K562 (cell line): Measurements from ENCODE around the gene HES5. TPM values are rescaled to one million over a fixed set of nuclear protein-coding genes. Genes with fewer than 3 reads are reported as not detected.

ENCODE experiments used
- ATAC-seq: fragments of 200-7000 bp; cut with Tn5 transposase; 3 replicates; pipeline ENCODE4 v1.9.1; 2020; ENCODE audit warnings: moderate library complexity
- BruUV-seq: library from RNA; stranded (reverse); fragments of 400-500 nt; replicated peaks from 2 replicates; lab custom pipeline; 2021; lab: Mats Ljungman, UMichigan
- CTCF ChIA-PET: fragments of 300-600 bp; formaldehyde crosslinking; extraction: SDS; loops from one replicate; lab custom pipeline; 2021; ENCODE audit warnings: low intra/inter-chr PET ratio; lab: Yijun Ruan, JAX
- POLR2A ChIA-PET: fragments of 300-600, 350-650 bp; sonication (Branson Sonifier 250); formaldehyde crosslinking; extraction: SDS; loops from one replicate; lab custom pipeline; 2021; ENCODE audit warnings: antibody characterized with exemption, inconsistent platforms; lab: Yijun Ruan, JAX
- DNase-seq, 4 experiments: peaks; one replicate each; pipeline versions ENCODE4 v3.0.0 to v3.0.0-alpha.2; 2011 to 2018; ENCODE audit warnings: low spot score in 3 of 4, mixed read lengths in 3 of 4; ENCODE audit errors: extremely low read depth in 1 of 4
- FAIRE-seq: peaks from 2 replicates; lab custom pipeline; 2011; peaks lifted over from hg19 to GRCh38; lab: Jason Lieb, UNC
- H2AFZ ChIP-seq: 2 replicates; pipeline ENCODE4 v1.6.0; 2011; ENCODE audit warnings: low read depth, low read length, control low read depth, inconsistent platforms
- H3K27ac ChIP-seq: fragments of 200-600 bp; 3 replicates; pipeline ENCODE4 v1.8.0; 2011; ENCODE audit warnings: low read depth, mild to moderate bottlenecking, control low read depth, inconsistent platforms, low read length, moderate library complexity, mixed read lengths; ENCODE audit errors: extremely low read depth
- H3K27me3 ChIP-seq, 2 experiments: fragments of 300-600 bp in 1 of 2; 2 replicates in 1 of 2; 3 replicates in 1 of 2; pipeline versions ENCODE4 v1.6.0 to v1.8.0; 2011; ENCODE audit warnings: inconsistent platforms in 2 of 2, low read length in 2 of 2, mild to moderate bottlenecking in 1 of 2, mixed read lengths in 1 of 2, moderate library complexity in 1 of 2; ENCODE audit not compliant: control insufficient read depth in 2 of 2, insufficient read depth in 2 of 2
- H3K36me3 ChIP-seq: fragments of 300-600 bp; 3 replicates; pipeline ENCODE4 v1.8.0; 2011; ENCODE audit warnings: mild to moderate bottlenecking, low read length, inconsistent platforms; ENCODE audit not compliant: control insufficient read depth, insufficient read depth
- H3K4me1 ChIP-seq, 2 experiments: fragments of 200-600 bp in 1 of 2; replicated peaks in 1 of 2; 2 replicates in 1 of 2; 3 replicates in 1 of 2; pipeline versions ENCODE4 v1.5.1 to v1.8.0; 2011; ENCODE audit warnings: inconsistent platforms in 2 of 2, low read length in 2 of 2, mild to moderate bottlenecking in 1 of 2, mixed read lengths in 1 of 2, moderate library complexity in 1 of 2; ENCODE audit not compliant: control insufficient read depth in 2 of 2, insufficient read depth in 2 of 2
- H3K4me2 ChIP-seq: 2 replicates; pipeline ENCODE4 v1.6.1; 2011; ENCODE audit warnings: low read length, control low read depth, inconsistent platforms, mixed read lengths; ENCODE audit not compliant: insufficient read depth
- H3K4me3 ChIP-seq: fragments of 200-600 bp; sonication (generic), shearing (Covaris generic); 2 replicates; pipeline ENCODE4 v1.5.1; 2016; ENCODE audit warnings: control low read depth, inconsistent platforms
- H3K79me2 ChIP-seq: fragments of 200-600 bp; 3 replicates; pipeline ENCODE4 v1.8.0; 2011; ENCODE audit warnings: low read length, inconsistent platforms; ENCODE audit not compliant: control insufficient read depth, insufficient read depth
- H3K9ac ChIP-seq, 2 experiments: 2 replicates each; pipeline versions ENCODE4 v1.6.0 to v1.6.1; 2011; ENCODE audit warnings: low read depth in 2 of 2, low read length in 2 of 2, control low read depth in 1 of 2, inconsistent platforms in 1 of 2, mild to moderate bottlenecking in 1 of 2, mixed read lengths in 1 of 2; ENCODE audit not compliant: insufficient read depth in 1 of 2
- H3K9me1 ChIP-seq: one replicate; pipeline ENCODE4 v1.6.0; 2011; ENCODE audit warnings: inconsistent platforms, mild to moderate bottlenecking, low read length, moderate library complexity; ENCODE audit not compliant: control insufficient read depth, insufficient read depth
- H3K9me3 ChIP-seq: replicated peaks from 2 replicates; pipeline ENCODE4 v1.5.1; 2011; ENCODE audit warnings: low read depth, low read length, inconsistent platforms; ENCODE audit not compliant: control insufficient read depth, insufficient read depth
- H4K20me1 ChIP-seq: replicated peaks from 2 replicates; pipeline ENCODE4 v1.6.1; 2011; ENCODE audit warnings: low read length, inconsistent platforms, mixed read lengths; ENCODE audit not compliant: control insufficient read depth, insufficient read depth
- E2F4 ChIP-seq: sonication (generic); formaldehyde crosslinking; IDR thresholded peaks from 2 replicates; pipeline ENCODE4 v1.8.0; 2022; ENCODE audit warnings: mild to moderate bottlenecking, low read depth, missing genetic modification reagents
- KDM4B ChIP-seq, 2 experiments: fragments of 450-650 bp in 1 of 2; sonication (generic) in 1 of 2; IDR thresholded peaks; 2 replicates each; pipeline ENCODE4 v1.6.1; 2016 to 2017; ENCODE audit warnings: borderline replicate concordance in 2 of 2, antibody characterized with exemption in 1 of 2, low read depth in 1 of 2, mild to moderate bottlenecking in 1 of 2
- POLR2G ChIP-seq: fragments of 200-400 bp; formaldehyde crosslinking; IDR thresholded peaks from 2 replicates; pipeline ENCODE4 v1.6.1; 2017; ENCODE audit warnings: low read depth, mild to moderate bottlenecking, antibody characterized with exemption, low read length, moderate library complexity
- RBFOX2 ChIP-seq: fragments of 200-400 bp; formaldehyde crosslinking; IDR thresholded peaks from 2 replicates; pipeline ENCODE4 v1.6.1; 2017; ENCODE audit warnings: low read depth, mild to moderate bottlenecking, low read length, moderate library complexity
- WGBS: fragments of 100-300 bp; shearing (Covaris generic); methylation state at CpG from one replicate; pipeline ENCODE4 v1.1.6; 2016; ENCODE audit warnings: low coverage, mixed read lengths; ENCODE audit not compliant: insufficient coverage; ENCODE audit errors: missing lambda C conversion rate; 5-methylcytosine and 5-hydroxymethylcytosine counted together
- in situ Hi-C: fragments of 300-500 bp; cut with MboI; formaldehyde crosslinking; loops from 4 replicates; pipeline ENCODE4 v1.15.0; 2018; ENCODE audit warnings: inconsistent platforms, mixed read lengths
- intact Hi-C: fragments of 100-400 bp; cut with micrococcal nuclease; formaldehyde crosslinking; loops from 2 replicates; pipeline ENCODE4 v1.14.2; 2022
- polyA plus RNA-seq, 8 experiments: library from polyadenylated mRNA; depleted of rRNA in 4 of 8; stranded (reverse) in 5 of 8; unstranded in 3 of 8; fragments of >200 nt; fragmentation: Nextera tagmentation in 2 of 8; fragmentation: Illumina TruSeq in 1 of 8; extraction: Ambion mirVana in 2 of 8; extraction: Trizol in 1 of 8; gene quantifications; 2 replicates each; pipeline versions ENCODE4 v1.2.1 to v1.2.3, GENCODE V29; 2011 to 2014; ENCODE audit warnings: inconsistent platforms in 1 of 8, missing spikeins in 1 of 8
- total RNA-seq, 7 experiments: library from RNA; depleted of rRNA in 6 of 7; stranded (reverse); fragments of >200 nt in 6 of 7; fragmentation: Illumina TruSeq in 2 of 7; extraction: Trizol in 2 of 7; gene quantifications; 2 replicates each; pipeline versions ENCODE4 v1.2.1 to v1.2.3, GENCODE V29; 2011 to 2021; ENCODE audit warnings: low replicate concordance in 1 of 7

Gene HES5
- total and polyA plus RNA-seq, 9 of the 15 experiments (the other 6 are each of a cell fraction or from before 2014, with no cell fraction given), result not detected

GRCh38 chr1:2520206-2520605, 9.9 kb downstream of the HES5 start:
- ChIA-PET CTCF (no interaction called here), POLR2A (interaction anchor here (0.6 to 1.3 kb wide), 2 partner anchors 10 to 513 kb away, joined by 3 to 5 read pairs; no protein-coding TSS in a partner anchor)
- H2AFZ ChIP-seq, result no peak overlapping the region
- no TSS peak for BruUV-seq
- H3K9me1 ChIP-seq, result peaks cover 21% of the 10 kb centered on the region
- no peaks in the 10 kb centered on the region for H3K9me3 ChIP-seq
- intact Hi-C loops (no loop called here), in situ Hi-C loops (no loop called here)
- DNase-seq, result peak in 1 of 4 experiments; percentile 49
- peaks cover 38% of the 10 kb centered on the region for H3K79me2 ChIP-seq
- TF ChIP-seq RBFOX2, result peak; percentile 14; the same call in 1 of the 2 replicates
- no peak for TF ChIP-seq KDM4B (IDR thresholded peaks at IDR 0.05; ENCODE audit: borderline replicate concordance in 2 of 2, low read depth in 1 of 2)
- H3K9ac ChIP-seq, result peak overlapping the region in 1 of 2 experiments; percentile 10; a peak in 1 of 4 replicates
- H3K4me1 ChIP-seq, result peaks cover 17 to 44% of the 10 kb centered on the region in 2 experiments; a peak in 4 of 5 replicates
- no peak overlapping the region for H3K27ac ChIP-seq
- WGBS, result 95% methylated on average over 12 of the region's 20 CpGs
- peaks cover 98% of the 10 kb centered on the region for H3K36me3 ChIP-seq
- H3K4me2 ChIP-seq, result no peak overlapping the region
- peaks cover 32% of the 10 kb centered on the region for H4K20me1 ChIP-seq
- H3K27me3 ChIP-seq, result no peaks in the 10 kb centered on the region
- no peak for ATAC-seq
- H3K4me3 ChIP-seq, result no peak overlapping the region
- no peak for FAIRE-seq

- peaks cover 99% of the 10 kb centered on the region for H3K36me3 ChIP-seq
- POLR2A ChIA-PET, result interaction anchor here (0.6 to 1.3 kb wide), 2 partner anchors 10 to 513 kb away, joined by 3 to 5 read pairs; no protein-coding TSS in a partner anchor
- DNase-seq, result no peak
- H3K79me2 ChIP-seq, result peaks cover 33% of the 10 kb centered on the region
- H2AFZ ChIP-seq, result no peak overlapping the region
- no peak overlapping the region for H3K4me3 ChIP-seq
- peaks cover 16% of the 10 kb centered on the region for H3K9me1 ChIP-seq
- in situ Hi-C loops, result no loop called here
- intact Hi-C loops, result no loop called here
- TF ChIP-seq RBFOX2 (peak; percentile 55), E2F4 (no peak), POLR2G (peak; percentile 53)
- BruUV-seq, result no TSS peak
- H3K4me1 ChIP-seq, result peaks cover 12 to 40% of the 10 kb centered on the region in 2 experiments; a peak in 4 of 5 replicates
- FAIRE-seq, result no peak
- no peak overlapping the region for H3K4me2 ChIP-seq
- ATAC-seq, result no peak
- no peaks in the 10 kb centered on the region for H3K27me3 ChIP-seq
- 94% methylated on average over 19 of the region's 30 CpGs for WGBS
- no peak overlapping the region for H3K9ac ChIP-seq
- CTCF ChIA-PET, result no interaction called here
- peaks cover 27% of the 10 kb centered on the region for H4K20me1 ChIP-seq
- H3K9me3 ChIP-seq, result no peaks in the 10 kb centered on the region
- H3K27ac ChIP-seq, result no peak overlapping the region
Measured at GRCh38 chr1:2519729-2520128, 10.3 kb downstream of the HES5 start.
